GM19240 (cell line): Measurements from ENCODE around the gene URI1.
"Not testable (repeated sequence)": the region's sequence is repeated elsewhere in the genome, so short reads cannot be mapped to it uniquely, and the experiment has no call there.

Experiments
- DNase-seq: peaks from one replicate; pipeline ENCODE4 v3.0.0; 2011; ENCODE audit warnings: low spot score; ENCODE audit not compliant: insufficient read length

The URI1 gene

DNA sequence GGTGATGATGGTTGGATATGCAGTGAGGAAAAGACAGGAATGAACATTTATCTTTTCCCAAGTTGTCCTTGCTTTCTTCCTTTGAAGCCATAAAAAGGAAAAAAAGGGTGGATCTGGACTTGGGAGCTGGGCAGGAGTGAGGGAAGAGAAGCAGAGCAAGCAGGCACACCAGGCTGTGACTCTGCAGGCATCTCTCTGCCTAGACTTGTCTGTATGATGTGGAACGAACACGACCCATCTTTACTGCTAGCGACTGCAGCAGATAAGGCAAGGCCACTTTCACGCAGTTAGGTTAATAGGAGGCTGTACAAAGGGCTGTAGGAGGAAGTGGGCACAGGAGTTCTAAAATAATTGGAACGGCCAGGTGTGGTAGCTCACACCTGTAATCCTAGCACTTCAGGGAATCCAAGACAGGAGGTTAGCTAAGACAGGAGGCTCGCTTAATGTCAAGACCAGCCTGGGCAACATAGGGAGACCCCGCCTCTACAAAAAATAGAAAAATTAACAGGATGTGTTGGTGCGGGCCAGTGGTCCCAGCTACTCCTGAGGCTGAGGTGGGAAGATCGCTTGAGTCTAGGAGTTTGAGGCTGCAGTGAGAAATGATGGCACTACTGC lies 961 bp upstream of the URI1 start:
- no peak for DNase-seq

DNA sequence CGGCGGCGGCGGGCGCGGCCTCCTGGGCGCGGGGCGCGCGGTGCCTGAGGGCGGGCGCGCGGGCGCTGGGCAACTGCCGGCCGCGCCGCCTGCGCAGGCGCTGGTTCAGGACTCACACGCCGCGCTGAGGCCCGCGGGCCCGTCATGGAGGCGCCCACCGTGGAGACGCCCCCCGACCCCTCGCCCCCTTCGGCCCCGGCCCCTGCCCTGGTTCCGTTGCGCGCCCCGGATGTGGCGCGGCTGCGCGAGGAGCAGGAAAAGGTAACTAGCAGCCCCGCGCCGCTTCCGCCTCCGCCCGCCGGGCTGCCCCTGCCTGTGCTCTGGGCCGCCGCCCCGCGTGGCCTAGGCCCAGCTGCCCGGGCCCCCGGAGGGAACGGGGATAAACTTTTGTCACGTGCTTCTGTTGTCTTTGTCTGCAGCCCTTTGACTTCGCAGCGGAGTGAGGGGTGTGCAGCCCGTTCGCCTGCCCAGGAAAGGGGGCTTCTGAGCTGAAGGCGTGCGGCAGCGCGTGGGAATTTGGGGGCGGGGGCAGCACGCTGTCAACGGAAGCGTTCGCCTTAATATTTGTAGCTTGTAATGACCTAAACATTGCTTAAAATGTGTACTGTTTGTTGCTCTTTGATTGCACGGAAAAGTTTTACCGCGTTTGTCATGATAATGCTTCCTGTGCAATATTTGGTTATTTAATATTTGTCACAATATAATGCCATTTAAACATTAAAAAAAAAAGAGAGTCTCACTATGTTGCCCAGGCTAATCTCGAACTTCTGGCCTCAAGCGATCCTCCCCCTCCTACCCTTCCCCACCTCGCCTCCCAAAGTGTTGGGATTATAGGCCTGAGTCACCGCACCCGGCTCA lies 594 bp downstream of the URI1 start:
- peak; percentile 73 for DNase-seq

DNA sequence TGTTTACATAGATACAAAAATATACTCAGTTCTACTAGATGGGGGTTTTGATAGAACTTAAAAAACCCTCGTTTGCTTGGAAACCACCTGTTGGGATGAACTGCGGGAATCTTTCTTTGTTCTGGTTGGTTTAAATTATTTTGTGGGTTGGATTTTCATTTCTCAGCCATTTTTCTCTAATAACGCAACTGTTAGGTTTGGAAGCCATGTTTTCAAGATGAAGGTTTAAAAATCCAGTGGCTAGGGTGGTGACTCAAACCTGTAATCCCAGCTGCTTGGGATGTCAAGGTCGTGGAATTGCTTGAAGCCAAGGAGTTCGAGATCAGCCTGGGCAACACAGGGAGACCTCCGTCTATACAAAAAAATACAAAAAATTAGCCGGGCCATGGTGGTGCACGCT lies 1.6 kb downstream of the URI1 start:
- DNase-seq = no peak

DNA sequence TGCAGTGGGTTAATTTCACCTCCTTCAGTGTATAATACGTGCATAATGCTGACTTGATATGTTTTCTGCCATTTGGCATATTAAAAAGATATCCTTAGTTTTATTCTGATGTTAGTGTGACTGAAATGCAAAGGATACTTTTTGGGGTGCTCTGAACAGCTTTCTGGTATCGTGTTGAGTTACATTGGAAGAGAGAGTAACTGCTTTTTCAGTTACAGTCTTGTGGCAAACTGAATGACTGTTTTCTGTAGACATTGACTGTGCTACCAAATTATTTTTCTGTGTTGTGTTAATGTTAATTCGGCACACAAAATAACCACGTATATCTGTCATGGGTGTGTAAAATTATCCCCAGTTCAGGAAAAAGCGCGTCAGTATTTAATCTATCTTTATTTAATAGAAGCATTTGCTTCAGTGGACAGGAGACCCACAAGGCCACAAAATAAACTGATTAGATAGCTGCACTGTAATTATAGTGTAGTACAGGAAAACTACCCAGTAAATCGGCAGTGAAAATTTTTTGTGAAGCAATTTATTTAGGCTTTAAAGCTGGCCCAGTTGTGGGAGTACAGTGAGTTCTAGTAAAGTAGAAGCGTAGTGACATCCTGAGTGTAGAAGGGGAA lies 2.5 kb downstream of the URI1 start:
- peak; percentile 4 for DNase-seq

DNA sequence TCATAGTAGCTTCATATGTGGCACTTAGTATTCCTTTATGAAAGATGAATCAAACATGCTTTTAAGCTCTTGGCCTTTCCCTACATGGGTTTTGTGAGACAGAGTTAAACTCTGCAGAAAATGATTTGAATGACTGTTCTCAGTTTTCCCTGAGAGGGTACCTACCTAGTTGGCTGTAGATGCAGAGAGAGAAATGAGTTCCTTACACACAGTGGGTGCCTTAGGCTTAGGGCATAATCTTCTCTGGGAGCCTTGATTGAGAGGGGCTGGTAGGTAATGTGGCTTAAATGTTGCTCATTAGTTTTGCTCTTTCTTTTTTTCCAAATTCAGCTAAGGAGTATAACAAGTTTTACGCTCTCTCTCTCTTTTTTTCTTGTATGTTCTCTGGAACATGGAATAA lies 3.0 kb downstream of the URI1 start:
- DNase-seq = no peak

DNA sequence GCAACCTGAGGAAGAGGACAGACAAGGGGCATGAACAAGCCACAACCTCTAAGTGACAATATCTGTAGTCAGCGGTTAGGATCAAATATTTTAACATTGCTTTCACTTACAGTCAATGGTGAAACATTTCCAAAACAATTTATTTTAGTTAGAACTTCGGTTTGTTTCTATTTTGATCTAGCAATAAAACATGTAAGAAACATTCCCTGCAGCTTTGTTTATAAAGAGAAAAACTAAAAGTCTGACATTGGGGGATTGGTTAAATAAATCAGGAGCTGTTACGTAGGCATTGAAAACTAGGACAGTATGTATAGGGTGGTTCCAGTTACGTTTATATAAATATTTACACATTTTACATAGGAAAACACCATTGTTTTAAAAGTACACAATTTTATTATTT lies 3.4 kb downstream of the URI1 start:
- no peak for DNase-seq

DNA sequence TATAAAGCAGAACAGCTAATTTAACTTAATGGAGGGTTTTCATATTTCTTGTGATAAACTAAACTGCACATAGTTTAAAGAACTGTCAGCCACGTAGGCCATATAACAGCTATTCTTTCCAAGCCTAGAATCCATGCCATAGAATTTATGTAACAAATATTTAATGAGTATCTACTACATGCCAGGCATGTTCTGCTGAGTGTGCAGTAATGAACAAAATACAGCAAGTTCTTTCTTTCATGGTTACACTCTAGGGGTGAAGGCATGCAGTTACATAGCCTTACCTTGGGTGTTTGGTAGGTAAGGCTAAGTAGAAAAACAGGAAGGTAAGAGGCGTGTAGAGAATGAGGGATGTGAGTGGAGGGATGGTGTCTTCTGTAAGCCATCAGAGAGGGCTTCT lies 4.6 kb downstream of the URI1 start:
- no peak for DNase-seq

GRCh38 chr19:29947871-29948270 lies 5.8 kb downstream of the URI1 start:
- DNase-seq = no peak

DNA sequence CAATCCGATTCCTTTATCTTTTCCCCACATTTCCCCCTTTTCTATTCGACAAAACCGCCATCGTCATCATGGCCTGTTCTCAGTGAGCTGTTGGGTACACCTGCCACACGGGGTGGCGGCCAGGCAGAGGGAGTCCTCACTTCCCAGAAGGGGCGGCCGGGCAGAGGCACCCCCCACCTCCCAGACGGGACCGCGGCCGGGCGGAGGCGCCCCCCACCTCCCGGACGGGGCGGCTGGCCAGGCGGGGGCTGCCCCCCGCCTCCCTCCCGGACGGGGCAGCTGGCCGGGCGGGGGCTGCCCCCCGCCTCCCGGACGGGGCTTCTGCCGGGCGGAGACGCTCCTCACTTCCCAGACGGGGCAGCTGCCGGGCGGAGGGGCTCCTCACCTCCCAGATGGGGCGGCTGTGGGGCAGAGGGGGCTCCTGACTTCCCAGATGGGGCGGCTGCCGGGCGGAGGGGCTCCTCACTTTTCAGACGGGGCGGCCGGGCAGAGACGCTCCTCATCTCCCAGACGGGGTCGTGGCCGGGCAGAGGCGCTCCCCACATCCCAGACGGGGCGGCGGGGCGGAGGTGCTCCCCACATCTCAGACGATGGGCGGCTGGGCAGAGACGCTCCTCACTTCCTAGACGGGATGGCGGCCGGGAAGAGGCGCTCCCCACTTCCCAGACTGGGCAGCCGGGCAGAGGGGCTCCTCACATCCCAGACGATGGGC lies 6.9 kb downstream of the URI1 start:
- DNase-seq = not testable (repeated sequence)

DNA sequence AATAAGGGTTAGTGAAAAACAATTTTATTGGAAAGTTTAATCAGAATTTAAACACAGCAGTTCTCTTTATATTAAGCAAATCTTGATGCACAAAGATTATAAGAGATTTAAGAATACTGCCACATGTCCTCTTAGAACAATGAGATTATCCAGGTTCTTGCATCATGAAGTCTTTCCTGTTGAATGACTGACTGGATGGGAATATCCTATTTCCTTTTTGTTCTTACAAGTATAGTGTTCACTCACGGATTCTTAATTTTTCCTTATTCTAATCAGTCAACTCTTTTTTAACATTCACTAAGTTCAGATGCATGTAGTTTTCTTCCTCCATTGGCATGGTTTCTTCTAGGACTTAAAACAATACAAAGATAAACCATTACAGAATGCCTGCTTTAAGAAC lies 10.1 kb downstream of the URI1 start:
- no peak for DNase-seq

GRCh38 chr19:29952646-29953045 lies 10.6 kb downstream of the URI1 start:
- DNase-seq = no peak

DNA sequence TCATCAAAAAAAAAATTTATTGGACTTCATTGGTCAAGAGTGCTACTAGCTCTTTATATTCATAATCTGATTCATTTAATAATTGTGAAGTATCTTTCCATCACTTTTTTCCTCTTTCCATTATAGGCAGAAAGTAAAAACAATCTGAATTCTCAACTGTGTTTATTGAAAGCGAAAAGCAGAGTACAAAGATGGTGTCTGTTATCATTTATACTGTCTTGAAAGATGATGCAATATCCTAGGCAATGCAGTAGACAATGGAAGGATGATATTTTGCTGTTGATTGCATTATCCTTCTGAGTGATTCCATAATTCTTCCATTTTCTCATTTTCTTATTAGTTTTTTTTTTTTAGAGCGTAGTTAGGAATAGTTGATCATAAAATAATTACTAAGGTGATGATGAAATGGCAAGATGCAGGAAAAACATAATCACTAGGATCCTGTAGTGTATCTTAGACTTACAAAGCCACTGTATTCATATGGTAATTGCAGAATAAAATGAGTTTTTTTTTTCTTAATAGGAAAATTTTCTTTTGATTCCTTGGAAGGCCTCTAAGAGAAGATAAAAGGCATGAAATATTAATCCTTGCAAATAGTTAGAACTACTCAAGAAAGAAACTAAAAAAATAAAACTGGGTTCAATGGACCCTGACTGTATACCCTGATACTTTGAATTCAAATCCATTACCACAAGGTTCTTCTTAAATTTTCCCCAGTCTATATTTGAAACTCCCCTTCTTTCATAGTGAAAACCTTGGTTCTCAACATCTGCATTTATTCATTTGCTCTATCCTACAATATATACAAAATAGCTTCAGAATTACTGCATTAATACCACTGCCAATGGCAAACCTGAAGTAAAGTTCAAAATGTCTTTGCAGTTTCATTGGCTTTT lies 11.6 kb downstream of the URI1 start:
- DNase-seq = no peak

GRCh38 chr19:29956855-29957254 lies 14.8 kb downstream of the URI1 start:
- no peak for DNase-seq

DNA sequence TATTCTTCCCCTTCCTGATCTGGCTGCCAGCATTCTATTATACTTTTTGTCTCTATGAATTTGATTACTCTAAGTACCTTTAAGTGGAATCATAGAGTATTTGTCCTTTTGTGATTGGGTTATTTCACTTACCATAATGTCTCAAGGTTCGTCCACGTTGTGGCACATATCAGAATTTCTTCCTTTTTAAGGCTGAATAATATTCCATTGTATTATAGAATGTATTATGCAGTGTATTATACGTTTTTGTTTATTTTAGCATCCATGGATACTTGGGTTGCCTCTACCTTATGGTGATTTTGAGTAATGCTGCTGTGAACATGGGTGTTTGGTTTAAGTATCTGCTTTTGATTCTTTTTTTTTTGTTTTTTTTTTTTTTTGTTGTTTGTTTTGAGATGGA lies 19.3 kb downstream of the URI1 start:
- DNase-seq = no peak

- DNase-seq = no peak
Measured at GRCh38 chr19:29962793-29963192, 20.8 kb downstream of the URI1 start.

DNA sequence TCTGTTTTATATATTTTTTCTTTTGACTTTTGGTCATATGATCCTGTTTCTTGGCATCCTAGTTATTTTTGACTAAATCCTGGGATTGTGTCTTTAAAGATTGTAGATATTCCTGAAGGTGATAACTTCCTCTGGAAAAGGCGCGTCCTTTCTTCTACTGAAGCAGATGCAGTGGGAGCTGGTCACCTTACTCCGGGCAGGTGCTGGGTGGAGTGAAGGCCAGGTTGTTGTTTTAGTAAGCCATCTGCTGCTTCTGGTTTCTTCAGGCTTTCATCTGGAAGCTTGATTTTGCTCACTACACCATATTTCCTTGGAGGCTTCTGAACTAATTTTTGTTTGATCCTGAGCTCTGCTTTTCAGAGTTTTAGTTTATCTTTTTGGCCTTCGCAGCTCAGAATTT lies 21.5 kb downstream of the URI1 start:
- DNase-seq = no peak

DNA sequence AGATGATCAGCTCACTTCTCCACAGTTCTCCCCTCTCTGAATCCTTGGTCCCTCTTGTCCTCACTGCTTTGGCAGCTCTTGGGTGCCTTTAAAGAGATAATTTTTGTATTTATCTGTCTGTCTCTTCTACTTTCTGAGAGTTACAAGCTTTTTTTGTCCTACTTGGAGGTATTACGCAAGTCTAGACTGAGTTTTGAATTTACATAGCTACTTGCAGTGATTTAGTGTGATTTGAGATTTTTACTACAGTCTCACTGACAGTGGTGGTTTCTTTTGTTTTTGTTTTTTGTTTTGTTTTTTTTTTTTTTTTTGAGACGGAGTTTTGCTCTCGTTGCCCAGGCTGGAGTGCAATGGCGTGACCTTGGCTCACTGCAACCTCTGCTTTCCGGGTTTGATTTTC lies 22.1 kb downstream of the URI1 start:
- DNase-seq = no peak

DNA sequence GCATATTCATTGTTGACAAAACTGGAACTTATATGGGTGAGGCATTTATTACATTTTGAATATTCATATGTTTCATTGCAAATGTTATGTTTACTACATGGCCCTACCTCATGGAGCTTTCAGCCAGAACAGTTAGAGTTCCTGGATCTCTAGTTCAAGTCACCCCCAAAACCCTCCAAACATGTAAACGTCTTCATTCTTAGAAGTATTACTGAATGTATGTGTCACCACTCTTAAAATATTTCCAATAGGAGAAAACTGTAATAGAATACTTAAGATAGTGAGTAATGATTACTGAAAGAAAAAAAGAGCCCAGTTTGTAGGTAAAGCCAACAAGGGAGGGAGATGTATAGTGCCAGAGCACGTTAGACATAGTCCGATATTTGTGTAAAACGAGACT lies 23.5 kb downstream of the URI1 start:
- DNase-seq = no peak

- not testable (repeated sequence) for DNase-seq
Measured at GRCh38 chr19:29966142-29966541, 24.1 kb downstream of the URI1 start.

- DNase-seq = no peak
Measured at GRCh38 chr19:29966588-29967249, 24.7 kb downstream of the URI1 start.
